NT2/D1 (cell line): ENCODE results near the gene CACNA2D3.

Experiments
- YY1 ChIP-seq: IDR thresholded peaks from 2 replicates; pipeline ENCODE4 v1.6.1; 2011; ENCODE audit not compliant: insufficient read length, insufficient read depth
- ZNF274 ChIP-seq: IDR thresholded peaks from 2 replicates; pipeline ENCODE4 v1.6.1; 2011; ENCODE audit warnings: mild to moderate bottlenecking, low read depth, low read length

- TF ChIP-seq YY1 (no peak), ZNF274 (no peak)
Measured at GRCh38 chr3:54917862-54918261, 795.5 kb downstream of the CACNA2D3 start.
